Cardiac fibroblast (primary cell): ENCODE measurements around the gene TMEM135.
"Not testable (repeated sequence)": the region's sequence is repeated elsewhere in the genome, so short reads cannot be mapped to it uniquely, and the experiment has no call there.

Source experiments
- DNase-seq, 2 donors: peaks; one replicate each; pipeline versions ENCODE4 v3.0.0 to v3.0.0-alpha.2; 2010; ENCODE audit warnings: low read depth in 2 of 2
- H3K4me3 ChIP-seq, 2 donors: replicated peaks in 1 of 2; 1 replicate in 1 of 2; 2 replicates in 1 of 2; pipeline ENCODE4 v1.5.1; 2011; ENCODE audit warnings: low read depth in 2 of 2, low read length in 2 of 2, mild to moderate bottlenecking in 2 of 2, moderate library complexity in 1 of 2
- TF ChIP-seq, protein P1 (sequence below): IDR thresholded peaks from one replicate; pipeline ENCODE4 v1.5.1; 2011; ENCODE audit warnings: low read depth, mild to moderate bottlenecking, low read length, inconsistent platforms

TMEM135 gene

DNA sequence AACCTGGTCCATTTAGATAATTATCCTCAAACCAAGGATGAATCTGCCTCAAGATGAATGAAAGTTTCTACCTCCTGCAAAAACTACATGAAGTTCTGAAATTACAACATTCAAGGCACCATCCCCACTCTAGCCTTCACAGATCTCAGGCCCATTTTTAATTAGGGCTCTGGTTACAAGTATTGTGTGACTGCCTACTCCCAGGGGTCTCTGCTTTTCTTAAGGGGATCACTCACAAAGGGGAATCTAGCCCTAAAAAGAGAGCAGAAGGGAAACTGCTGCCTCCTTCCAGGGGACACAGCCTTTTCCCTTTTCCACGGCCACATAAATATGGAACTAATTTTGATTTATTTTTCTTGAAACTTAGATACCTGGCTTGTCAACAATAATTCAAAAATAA lies 17.4 kb upstream of the TMEM135 start:
- no peak for DNase-seq
- H3K4me3 ChIP-seq: no peak overlapping the region
- TF ChIP-seq, protein P1, sequence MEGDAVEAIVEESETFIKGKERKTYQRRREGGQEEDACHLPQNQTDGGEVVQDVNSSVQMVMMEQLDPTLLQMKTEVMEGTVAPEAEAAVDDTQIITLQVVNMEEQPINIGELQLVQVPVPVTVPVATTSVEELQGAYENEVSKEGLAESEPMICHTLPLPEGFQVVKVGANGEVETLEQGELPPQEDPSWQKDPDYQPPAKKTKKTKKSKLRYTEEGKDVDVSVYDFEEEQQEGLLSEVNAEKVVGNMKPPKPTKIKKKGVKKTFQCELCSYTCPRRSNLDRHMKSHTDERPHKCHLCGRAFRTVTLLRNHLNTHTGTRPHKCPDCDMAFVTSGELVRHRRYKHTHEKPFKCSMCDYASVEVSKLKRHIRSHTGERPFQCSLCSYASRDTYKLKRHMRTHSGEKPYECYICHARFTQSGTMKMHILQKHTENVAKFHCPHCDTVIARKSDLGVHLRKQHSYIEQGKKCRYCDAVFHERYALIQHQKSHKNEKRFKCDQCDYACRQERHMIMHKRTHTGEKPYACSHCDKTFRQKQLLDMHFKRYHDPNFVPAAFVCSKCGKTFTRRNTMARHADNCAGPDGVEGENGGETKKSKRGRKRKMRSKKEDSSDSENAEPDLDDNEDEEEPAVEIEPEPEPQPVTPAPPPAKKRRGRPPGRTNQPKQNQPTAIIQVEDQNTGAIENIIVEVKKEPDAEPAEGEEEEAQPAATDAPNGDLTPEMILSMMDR: no peak

DNA sequence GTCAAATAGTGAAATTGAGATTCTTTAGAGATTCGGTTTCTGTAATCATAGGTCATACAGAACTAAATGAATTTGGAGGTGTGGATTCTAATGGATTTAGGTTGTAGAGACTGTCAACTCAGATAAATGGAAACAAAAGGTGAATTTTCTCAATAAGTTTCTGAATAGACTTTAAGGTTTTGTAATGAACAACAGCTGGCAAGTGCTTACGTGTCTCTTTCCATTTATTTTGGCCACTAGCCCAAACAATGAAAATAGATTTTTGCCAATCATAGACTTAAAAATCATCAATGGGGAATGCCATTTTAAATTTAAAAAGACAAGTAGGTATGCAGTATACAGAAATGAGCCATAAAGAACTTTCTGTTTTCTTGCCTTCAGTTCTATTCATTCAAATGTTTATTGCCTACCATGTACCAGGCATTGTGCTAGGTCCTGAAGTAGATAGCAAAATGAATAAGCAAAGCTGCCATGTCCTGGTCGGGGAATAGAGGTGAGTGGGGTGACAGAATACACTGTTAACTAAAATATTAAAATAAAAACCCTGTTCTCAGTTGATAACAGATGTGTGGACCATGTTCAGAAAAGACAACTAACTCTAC lies 16.9 kb upstream of the TMEM135 start:
- no peak overlapping the region for H3K4me3 ChIP-seq

DNA sequence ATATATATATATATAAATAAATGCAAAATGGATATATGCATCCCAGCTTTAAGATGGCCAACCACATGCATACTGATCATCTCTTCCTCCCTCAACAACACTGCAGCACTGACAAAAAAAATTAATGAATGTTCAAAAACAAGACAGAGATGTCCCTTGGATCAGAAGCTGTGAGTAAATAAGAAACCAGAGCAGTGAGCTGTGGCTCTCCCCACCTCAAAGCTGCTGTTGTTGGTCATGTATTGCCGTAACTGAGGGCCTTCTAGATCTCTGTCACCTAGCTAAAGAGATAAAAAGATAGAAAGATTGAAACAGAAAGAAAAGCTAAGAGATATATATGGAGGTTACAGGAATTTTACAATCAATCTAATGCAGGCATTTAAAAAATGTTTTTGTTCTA lies 15.5 kb upstream of the TMEM135 start:
- TF ChIP-seq, protein P1: no peak
- H3K4me3 ChIP-seq: no peak overlapping the region
- DNase-seq: no peak

More for the DNA sequence above, 16.9 kb upstream of the TMEM135 start:
- DNase-seq: peak in 1 of 2 donors; percentile 53
- TF ChIP-seq, protein P1: no peak

DNA sequence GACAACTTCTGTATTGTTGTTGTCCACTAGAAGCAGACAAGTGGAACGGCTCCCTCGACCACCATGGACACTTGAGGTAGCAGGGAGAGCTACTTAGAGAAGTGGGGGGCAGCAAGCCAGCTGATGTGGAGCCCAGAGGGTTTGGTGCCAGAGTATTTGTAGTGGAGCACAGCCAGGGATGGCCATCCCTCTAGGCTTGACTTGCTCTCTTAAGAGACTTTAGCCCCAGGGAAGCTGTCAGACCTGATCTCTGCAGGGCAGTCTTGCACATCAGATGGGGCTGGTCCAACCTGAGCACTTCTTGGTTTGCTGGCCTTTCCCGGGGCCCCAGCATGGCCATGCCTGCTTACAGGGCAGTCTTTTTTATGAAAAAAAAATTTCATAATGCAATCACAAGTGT lies 15.0 kb upstream of the TMEM135 start:
- TF ChIP-seq, protein P1: no peak
- DNase-seq: no peak

DNA sequence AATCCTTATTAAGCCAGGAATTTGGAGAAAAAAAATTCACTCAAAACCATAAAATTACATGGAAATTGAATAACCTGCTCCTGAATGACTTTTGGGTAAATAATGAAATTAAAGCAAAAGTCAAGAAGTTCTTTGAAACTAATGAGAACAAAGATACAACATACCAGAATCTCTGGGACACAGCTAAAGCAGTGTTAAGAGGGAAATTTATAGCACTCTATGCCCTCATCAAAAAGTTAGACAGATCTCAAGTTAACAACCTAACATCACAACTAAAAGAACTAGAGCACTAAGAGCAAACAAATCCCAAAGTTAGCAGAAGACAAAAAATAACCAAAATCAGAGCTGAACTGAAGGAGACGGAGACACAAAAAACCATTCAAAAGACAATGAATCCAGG lies 11.3 kb upstream of the TMEM135 start:
- not testable (repeated sequence) for H3K4me3 ChIP-seq

More for the DNA sequence above, 15.0 kb upstream of the TMEM135 start:
- H3K4me3 ChIP-seq: no peak overlapping the region

DNA sequence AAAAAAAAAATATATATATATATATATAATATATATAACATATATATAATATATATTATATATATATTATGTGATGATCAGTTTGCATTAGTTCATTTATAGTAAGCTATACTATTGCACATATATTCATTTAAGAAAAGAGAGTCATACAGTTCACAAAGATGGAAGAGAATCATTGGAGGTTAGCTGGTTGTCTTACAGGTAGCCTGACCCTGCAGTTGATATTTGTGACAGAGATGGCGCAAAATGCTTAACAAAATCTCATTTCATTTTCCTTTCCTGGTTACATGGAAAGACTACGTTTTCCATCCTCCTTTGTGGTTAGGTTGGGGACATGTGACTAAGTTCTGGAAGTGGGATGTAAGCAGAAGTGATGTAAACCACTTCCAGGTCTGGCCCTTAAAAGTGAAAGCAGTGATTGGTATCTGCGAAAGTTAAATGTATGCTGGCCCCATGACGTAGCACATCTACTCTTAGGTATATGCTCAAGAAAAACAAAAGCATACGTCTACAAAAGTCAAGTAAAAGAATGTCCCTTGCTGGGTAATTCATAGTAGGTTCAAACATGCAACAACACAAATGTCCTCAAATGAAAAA lies 7.2 kb upstream of the TMEM135 start:
- TF ChIP-seq, protein P1: no peak
- DNase-seq: peak; percentile 8 to 12
- H3K4me3 ChIP-seq: no peak overlapping the region

More for the DNA sequence above, 11.3 kb upstream of the TMEM135 start:
- not testable (repeated sequence) for DNase-seq

DNA sequence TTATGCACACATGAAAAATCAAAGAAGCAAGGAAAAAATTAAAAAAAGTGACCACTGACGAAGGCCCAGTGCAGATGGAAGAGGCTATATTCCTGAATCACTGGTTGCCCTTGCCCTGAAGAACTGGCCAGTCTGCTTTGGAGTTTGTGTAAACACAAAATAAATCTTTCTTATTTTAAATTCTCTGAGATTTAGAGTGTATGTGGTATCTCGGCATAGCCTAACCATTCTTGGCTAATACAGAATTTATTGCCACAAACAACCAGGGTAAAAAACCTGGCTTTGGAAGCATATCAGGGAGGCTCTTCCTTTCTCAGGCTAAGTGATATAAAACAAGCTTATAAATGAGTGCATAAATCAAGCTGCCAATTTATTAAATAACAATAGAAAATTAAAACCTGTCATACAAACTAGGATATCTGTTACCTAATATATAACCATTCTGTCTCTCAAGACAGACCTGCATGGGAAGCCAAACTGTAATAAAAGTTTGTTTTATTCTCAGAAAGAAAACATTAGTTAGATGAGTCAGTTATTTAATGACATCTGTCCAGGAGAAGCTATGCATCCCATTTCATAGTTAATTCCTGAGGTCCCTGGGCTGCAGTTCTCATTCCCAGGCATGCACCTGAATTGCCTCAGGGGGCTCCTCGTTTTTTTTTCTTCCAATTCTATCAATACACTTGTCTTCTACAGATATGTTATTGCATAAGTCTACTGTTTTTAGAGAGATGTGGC lies 6.1 kb upstream of the TMEM135 start:
- no peak for DNase-seq
- TF ChIP-seq, protein P1: no peak
- H3K4me3 ChIP-seq: no peak overlapping the region
